ENCODE data around the gene RNF183. TPM values are rescaled to one million over a fixed set of nuclear protein-coding genes. Genes with fewer than 3 reads are reported as not detected.

The RNF183 gene
- total RNA-seq, 1 donor from 2014 or later: 0.16 TPM

DNA sequence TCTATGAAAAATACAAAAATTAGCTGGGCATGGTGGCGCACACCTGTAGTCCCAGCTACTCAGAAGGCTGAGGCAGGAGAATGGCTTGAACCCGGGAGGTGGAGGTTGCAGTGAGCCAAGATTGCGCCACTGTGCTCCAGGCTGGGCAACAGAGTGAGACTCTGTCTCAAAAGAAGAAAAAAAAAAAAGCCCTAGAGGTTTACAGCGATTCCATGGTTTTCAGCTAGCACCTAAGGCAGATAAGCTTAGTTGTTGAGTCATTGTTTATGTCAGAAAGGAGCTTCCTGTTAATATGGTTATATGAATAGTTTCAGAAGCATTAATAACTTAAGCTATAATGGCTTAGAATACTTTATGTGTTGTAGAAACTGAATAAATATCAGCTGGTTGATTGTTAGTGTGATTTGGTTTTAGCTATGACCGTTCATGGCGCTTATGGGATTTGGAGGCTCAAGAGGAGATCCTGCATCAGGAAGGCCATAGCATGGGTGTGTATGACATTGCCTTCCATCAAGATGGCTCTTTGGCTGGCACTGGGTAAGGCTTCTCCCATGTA lies 13.0 kb downstream of the RNF183 start:
- H3K9me3 Mint-ChIP-seq: no peaks in the 10 kb centered on the region
- no peak overlapping the region for H3K4me3 Mint-ChIP-seq
- H3K27ac Mint-ChIP-seq: no peak overlapping the region
- no peak for DNase-seq (ENCODE audit: low spot score in 2 of 2, unreplicated experiment in 2 of 2)
- TF ChIP-seq, protein P1, sequence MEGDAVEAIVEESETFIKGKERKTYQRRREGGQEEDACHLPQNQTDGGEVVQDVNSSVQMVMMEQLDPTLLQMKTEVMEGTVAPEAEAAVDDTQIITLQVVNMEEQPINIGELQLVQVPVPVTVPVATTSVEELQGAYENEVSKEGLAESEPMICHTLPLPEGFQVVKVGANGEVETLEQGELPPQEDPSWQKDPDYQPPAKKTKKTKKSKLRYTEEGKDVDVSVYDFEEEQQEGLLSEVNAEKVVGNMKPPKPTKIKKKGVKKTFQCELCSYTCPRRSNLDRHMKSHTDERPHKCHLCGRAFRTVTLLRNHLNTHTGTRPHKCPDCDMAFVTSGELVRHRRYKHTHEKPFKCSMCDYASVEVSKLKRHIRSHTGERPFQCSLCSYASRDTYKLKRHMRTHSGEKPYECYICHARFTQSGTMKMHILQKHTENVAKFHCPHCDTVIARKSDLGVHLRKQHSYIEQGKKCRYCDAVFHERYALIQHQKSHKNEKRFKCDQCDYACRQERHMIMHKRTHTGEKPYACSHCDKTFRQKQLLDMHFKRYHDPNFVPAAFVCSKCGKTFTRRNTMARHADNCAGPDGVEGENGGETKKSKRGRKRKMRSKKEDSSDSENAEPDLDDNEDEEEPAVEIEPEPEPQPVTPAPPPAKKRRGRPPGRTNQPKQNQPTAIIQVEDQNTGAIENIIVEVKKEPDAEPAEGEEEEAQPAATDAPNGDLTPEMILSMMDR (IDR thresholded peaks at IDR 0.05; ENCODE audit: unreplicated experiment): no peak
- H3K36me3 Mint-ChIP-seq: peaks cover 39% of the 10 kb centered on the region
- H3K27me3 Mint-ChIP-seq (ENCODE audit: low read depth): no peaks in the 10 kb centered on the region
- H3K4me1 Mint-ChIP-seq: no peaks in the 10 kb centered on the region

DNA sequence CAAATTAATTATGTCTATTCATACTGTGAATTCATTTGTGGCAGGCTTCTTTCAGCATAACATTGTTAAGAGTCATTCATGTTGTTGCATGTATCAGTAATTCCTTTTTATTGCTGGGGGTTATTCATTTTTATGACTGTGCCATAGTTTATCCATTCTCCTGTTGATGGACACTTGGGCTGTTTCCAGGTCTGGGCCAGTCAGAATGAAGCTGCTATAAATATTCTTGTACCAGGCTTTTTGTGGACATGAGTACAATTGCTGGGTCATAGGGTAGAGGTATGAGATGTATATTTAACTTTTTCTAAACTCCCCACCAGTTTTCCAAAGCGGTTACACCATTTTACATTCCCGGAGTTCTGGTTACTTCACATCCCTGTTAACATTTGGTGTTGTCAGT lies 14.1 kb downstream of the RNF183 start:
- Mint-ChIP-seq H3K36me3 (peaks cover 48% of the 10 kb centered on the region), H3K4me3 (no peak overlapping the region), H3K27ac (no peak overlapping the region), H3K9me3 (no peaks in the 10 kb centered on the region), H3K27me3 (ENCODE audit: low read depth) (no peaks in the 10 kb centered on the region), H3K4me1 (no peaks in the 10 kb centered on the region)
- no peak for DNase-seq (ENCODE audit: low spot score in 2 of 2, unreplicated experiment in 2 of 2)
- TF ChIP-seq, protein P1 (IDR thresholded peaks at IDR 0.05; ENCODE audit: unreplicated experiment): no peak

DNA sequence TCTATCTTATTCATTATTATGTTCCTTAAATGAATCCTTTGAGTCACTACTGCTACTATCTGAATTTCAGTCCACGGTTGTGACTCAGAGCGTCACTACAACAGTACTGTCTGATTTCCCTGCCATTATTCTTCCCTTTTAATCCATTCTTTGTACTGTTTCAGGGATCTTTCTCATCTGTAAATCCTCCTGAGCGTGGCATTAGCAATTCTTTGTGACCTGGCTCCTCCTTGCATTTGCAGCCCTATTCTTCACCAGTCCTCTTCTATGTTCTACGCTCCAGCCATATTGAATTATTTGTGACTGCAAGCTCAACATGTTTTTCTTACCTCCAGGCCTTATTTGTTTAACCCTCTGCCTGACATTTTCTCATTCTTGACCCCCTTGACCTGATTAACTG lies 21.8 kb downstream of the RNF183 start:
- no peak overlapping the region for H3K27ac Mint-ChIP-seq
- no peak for DNase-seq (ENCODE audit: low spot score in 2 of 2, unreplicated experiment in 2 of 2)
- peaks cover 50% of the 10 kb centered on the region for H3K36me3 Mint-ChIP-seq
- no peaks in the 10 kb centered on the region for H3K9me3 Mint-ChIP-seq
- no peaks in the 10 kb centered on the region for H3K27me3 Mint-ChIP-seq (ENCODE audit: low read depth)
- peaks cover 4% of the 10 kb centered on the region for H3K4me1 Mint-ChIP-seq
- H3K4me3 Mint-ChIP-seq: no peak overlapping the region
- TF ChIP-seq, protein P1 (IDR thresholded peaks at IDR 0.05; ENCODE audit: unreplicated experiment): no peak

DNA sequence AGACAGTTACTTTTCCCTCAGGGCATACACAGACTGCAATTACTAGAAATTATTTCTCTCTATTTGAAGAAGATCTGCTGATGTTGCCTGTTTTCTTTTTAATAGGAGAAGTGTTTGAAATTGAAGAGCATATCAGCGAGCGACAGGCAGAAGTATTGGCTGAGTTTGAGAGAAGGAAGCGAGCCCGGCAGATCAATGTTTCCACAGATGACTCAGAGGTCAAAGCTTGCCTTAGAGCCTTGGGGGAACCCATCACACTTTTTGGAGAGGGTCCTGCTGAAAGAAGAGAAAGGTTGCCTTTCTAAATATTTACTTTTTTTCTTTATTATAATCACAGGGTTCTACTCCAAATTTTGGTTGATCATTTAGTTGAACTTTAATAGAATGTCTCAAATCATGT lies 24.3 kb downstream of the RNF183 start:
- no peak for DNase-seq (ENCODE audit: low spot score in 2 of 2, unreplicated experiment in 2 of 2)
- peaks cover 9% of the 10 kb centered on the region for H3K4me1 Mint-ChIP-seq
- H3K4me3 Mint-ChIP-seq: no peak overlapping the region
- no peak overlapping the region for H3K27ac Mint-ChIP-seq
- H3K36me3 Mint-ChIP-seq: peaks cover 40% of the 10 kb centered on the region
- TF ChIP-seq, protein P1 (IDR thresholded peaks at IDR 0.05; ENCODE audit: unreplicated experiment): no peak
- H3K9me3 Mint-ChIP-seq: no peaks in the 10 kb centered on the region
- no peaks in the 10 kb centered on the region for H3K27me3 Mint-ChIP-seq (ENCODE audit: low read depth)

- Mint-ChIP-seq H3K27me3 (ENCODE audit: low read depth) (no peaks in the 10 kb centered on the region), H3K36me3 (peaks cover 29% of the 10 kb centered on the region), H3K4me1 (peaks cover 9% of the 10 kb centered on the region), H3K9me3 (no peaks in the 10 kb centered on the region), H3K4me3 (no peak within 1 kb of the TSS), H3K27ac (no peak within 1 kb of the TSS)
- TF ChIP-seq, protein P1 (IDR thresholded peaks at IDR 0.05; ENCODE audit: unreplicated experiment): no peak
- DNase-seq (ENCODE audit: low spot score in 2 of 2, unreplicated experiment in 2 of 2): peak; percentile 94 to 97
Measured at GRCh38 chr9:113275157-113276131, 27.7 kb downstream of the RNF183 start, which contains the start of the genes CDC26 and PRPF4. Gene CDC26, minus strand, starts transcription at chr9:113275572. Its CDS starts 3,065 bp downstream, at chr9:113272507. Gene PRPF4, plus strand, starts transcription at chr9:113275658. Its CDS starts 86 bp downstream, at chr9:113275744.
